Activated naive CD4-positive, alpha-beta T cell treated with anti-CD3 and anti-CD28 coated beads, Interleukin-2, amount 10 ng/mL, durations not matched to agents 7 days and 5 days (primary cell): ENCODE data around the gene NXPH1.

Source experiments
- CTCF ChIA-PET: fragments of 350-600 bp; sonication (Branson Sonifier 250); formaldehyde crosslinking; loops from one replicate; lab custom pipeline; 2021; ENCODE audit warnings: antibody characterized with exemption; lab: Charles Lee
- DNase-seq: peaks from one replicate; pipeline ENCODE4 v3.0.0-alpha.2; 2020
- H3K27ac Mint-ChIP-seq: one replicate; pipeline ENCODE4 v1.8.0; 2021; ENCODE audit warnings: mild to moderate bottlenecking, moderate library complexity, mixed read lengths
- H3K27me3 Mint-ChIP-seq: one replicate; pipeline ENCODE4 v1.8.0; 2021; ENCODE audit warnings: mild to moderate bottlenecking, mixed read lengths
- H3K36me3 Mint-ChIP-seq: one replicate; pipeline ENCODE4 v1.8.0; 2021; ENCODE audit warnings: mixed read lengths
- H3K4me1 Mint-ChIP-seq: one replicate; pipeline ENCODE4 v1.8.0; 2021; ENCODE audit warnings: mixed read lengths
- H3K4me3 Mint-ChIP-seq: one replicate; pipeline ENCODE4 v1.8.0; 2021; ENCODE audit warnings: mild to moderate bottlenecking, moderate library complexity, mixed read lengths
- H3K9me3 Mint-ChIP-seq: one replicate; pipeline ENCODE4 v1.8.0; 2021; ENCODE audit warnings: mixed read lengths

The NXPH1 gene

DNA sequence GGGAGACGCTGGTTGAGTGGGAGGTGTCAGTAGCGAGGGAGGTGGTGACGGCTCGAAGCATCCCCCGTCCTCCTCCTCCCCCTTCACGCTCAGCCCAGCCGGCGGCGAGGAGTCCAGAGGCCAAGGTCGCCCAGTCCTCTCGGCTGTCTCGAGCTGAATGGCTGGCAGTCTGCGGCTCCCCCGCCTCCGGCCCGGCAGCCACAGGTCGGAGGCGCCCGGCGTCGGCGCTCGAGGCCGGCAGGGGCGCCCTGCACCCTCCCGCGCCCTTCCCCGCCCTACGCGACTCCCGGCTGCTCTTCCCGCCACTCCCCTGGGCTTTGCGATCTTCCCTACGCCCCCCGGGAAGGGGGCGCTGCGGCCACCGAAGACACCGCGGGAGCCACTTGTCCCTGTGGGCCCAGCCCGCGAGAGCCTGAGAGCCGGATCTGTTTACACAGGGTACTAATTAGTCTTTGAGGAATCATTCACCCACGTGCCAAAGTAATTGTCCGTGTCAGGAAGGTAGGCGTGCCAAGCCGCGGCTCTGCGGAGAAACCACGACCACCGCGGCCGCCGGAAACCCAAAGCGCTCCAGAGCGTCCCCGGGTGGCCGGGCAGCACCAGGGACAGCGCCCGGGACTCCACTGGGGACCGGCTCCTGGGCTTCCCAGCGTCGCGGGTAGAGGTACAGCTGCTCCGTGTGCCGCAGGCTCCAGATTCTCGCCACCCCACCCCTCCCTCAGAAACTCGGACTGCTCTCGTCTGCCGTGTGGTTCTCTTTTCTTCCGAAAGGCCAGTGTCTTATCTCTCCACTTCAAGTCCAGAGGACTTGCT is at the start of gene NXPH1:
Gene NXPH1, plus strand, starts transcription at position 133 of the 813 bp plus-strand sequence.
- H3K36me3 Mint-ChIP-seq, result peaks cover 2% of the 10 kb centered on the region
- H3K4me1 Mint-ChIP-seq, result peaks cover 10% of the 10 kb centered on the region
- peak; percentile 33 for DNase-seq
- CTCF ChIA-PET, result interaction anchor here (1.3 kb wide), 1 partner anchor 11 kb away, joined by 3 read pairs; no protein-coding TSS in a partner anchor
- peaks cover 71% of the 10 kb centered on the region for H3K27me3 Mint-ChIP-seq
- no peaks in the 10 kb centered on the region for H3K9me3 Mint-ChIP-seq
- no peak within 1 kb of the TSS for H3K4me3 Mint-ChIP-seq
- peak within 1 kb of the TSS; percentile 39 for H3K27ac Mint-ChIP-seq

DNA sequence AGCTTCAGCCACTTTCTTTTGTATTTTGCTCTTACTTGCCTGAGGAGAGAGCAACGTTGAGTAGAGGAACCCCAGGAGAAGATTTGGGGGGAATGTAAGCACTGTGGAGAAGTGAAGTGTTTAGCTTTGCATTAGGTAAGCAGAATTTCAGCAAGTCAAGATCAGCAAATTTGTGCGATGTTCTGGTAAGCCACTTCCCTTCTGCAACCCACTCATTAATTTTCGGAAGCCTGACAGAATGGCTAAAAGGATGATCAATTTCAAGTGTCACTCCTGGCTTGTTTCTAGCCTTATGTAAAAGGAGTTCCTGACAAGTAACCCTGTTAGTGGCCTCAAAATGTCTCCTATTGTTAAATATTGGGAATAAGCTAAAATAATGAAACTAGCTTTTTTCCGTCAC is 48.5 kb upstream of the NXPH1 start:
- H3K4me3 Mint-ChIP-seq, result no peak overlapping the region
- peaks cover 4% of the 10 kb centered on the region for H3K27me3 Mint-ChIP-seq
- H3K9me3 Mint-ChIP-seq, result no peaks in the 10 kb centered on the region
- H3K4me1 Mint-ChIP-seq, result peaks cover 11% of the 10 kb centered on the region
- H3K27ac Mint-ChIP-seq, result no peak overlapping the region
- DNase-seq, result no peak
- CTCF ChIA-PET, result no interaction called here
- no peaks in the 10 kb centered on the region for H3K36me3 Mint-ChIP-seq

DNA sequence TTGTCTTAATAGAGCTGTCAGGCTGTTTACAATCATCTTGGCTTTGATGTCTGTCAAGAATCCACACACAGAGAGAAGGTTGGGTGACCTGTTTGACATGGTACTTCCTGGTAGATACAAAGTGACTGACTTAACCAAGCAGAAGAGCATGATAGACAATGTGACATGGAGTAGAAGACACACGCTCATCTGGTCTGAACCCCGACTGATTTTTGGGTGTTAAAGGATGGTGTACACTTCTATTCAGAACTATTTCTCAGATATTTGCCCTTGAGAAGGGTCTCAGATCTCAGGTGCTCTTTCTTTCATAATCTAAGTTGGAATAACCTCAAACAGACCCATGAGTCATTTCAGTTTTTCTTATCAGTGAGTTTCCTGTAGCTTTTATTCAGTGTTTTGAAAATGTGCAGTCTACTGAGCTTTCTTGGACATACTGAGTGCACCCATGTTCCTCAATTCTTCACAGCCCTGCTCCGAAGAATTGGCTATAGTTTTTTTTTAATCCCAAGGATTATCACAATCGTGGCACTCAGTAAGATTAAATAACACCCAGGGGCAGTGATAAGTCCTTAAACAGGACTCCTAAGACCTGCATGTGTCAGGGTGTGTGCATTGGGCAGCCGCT is 46.4 kb upstream of the NXPH1 start:
- Mint-ChIP-seq H3K4me1 (peaks cover 11% of the 10 kb centered on the region), H3K36me3 (no peaks in the 10 kb centered on the region), H3K4me3 (no peak overlapping the region), H3K27ac (no peak overlapping the region), H3K27me3 (peaks cover 4% of the 10 kb centered on the region), H3K9me3 (no peaks in the 10 kb centered on the region)
- CTCF ChIA-PET, result no interaction called here
- DNase-seq, result no peak

DNA sequence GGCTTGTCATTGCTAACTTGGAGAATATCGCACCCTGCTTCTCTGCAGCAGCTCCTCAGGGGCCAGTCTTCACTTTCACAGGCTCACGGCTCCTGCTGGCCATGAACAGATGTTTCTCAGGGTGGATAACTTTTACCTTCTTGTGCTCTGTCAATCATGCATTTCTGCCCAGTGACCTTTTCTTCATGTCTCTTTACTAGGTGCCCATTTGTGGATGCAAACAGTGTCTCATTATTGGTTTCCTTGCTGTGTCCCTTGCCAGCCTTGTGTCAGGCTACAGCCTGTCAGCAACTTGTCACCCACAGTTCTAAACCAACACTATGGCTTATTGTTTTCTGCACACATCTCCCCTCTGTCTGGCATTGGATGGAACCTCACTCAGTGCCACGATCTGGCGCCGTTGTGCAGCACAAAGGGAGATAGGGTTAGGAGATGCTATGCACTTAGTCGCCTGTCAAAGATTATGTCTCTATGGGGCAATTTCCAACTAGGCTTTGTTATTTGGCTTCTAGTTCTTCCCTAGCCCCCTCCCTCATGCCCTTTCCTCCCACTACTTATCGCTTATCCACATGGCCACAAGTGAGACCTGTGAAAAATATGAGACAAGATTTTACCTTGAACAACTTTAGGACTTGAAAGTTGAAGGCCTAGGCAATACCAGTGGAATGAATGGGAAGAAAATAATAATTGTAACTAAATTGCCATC is 45.7 kb upstream of the NXPH1 start:
- Mint-ChIP-seq H3K4me3 (no peak overlapping the region), H3K27me3 (peaks cover 4% of the 10 kb centered on the region), H3K4me1 (peaks cover 11% of the 10 kb centered on the region), H3K36me3 (no peaks in the 10 kb centered on the region), H3K9me3 (no peaks in the 10 kb centered on the region), H3K27ac (no peak overlapping the region)
- no peak for DNase-seq
- CTCF ChIA-PET, result no interaction called here

DNA sequence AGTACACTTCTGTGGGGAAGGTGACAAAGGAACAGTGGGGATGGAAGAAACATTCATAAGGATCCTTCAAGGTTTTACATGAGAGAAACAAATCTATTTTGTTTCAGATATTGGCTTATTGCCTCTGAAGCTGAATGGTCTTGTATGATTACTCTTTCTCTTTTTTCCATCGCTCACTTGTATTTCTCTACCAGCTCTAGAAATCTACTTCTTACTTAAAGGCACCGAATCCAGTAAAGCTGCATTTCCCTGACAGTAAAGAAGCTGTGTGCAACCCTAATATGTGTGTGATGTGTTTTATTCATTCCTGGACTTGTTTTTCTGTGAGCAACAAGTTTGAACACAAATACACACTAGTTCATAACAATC is 45.2 kb upstream of the NXPH1 start:
- no peaks in the 10 kb centered on the region for H3K9me3 Mint-ChIP-seq
- DNase-seq, result no peak
- H3K27ac Mint-ChIP-seq, result no peak overlapping the region
- H3K27me3 Mint-ChIP-seq, result peaks cover 4% of the 10 kb centered on the region
- CTCF ChIA-PET, result no interaction called here
- no peak overlapping the region for H3K4me3 Mint-ChIP-seq
- H3K36me3 Mint-ChIP-seq, result no peaks in the 10 kb centered on the region
- H3K4me1 Mint-ChIP-seq, result peaks cover 11% of the 10 kb centered on the region

DNA sequence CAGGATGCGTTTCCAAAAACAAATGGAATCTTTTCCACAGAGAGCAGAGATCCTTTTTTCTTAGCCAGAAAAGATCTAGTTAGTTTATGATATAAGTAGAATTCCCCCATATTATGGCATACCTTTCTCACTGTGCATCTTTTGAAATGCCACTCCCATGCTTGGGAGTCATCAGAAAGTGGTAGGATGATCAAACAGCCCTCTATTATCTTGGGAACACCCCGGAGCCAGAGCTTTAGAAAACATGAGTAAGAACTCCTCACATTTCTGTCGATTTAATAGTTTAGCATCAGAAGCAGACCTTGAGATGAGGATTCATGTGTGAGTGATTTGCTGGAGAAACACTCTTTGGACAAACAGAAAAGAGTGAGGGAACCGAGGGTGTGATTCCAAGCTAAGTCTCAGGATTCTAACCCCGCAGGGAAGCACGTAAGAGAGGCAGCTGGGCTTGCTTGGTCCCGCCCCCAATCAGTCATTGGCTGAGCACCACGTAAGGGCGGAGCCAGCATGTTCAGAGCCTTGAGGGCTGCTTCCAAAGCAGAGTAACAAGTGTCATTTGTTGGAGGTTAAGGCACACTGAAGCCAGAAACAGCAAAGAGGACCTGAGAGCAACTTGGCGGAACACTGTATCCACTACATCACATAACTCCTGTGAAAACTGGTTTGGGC is 43.7 kb upstream of the NXPH1 start:
- no peak overlapping the region for H3K27ac Mint-ChIP-seq
- CTCF ChIA-PET, result no interaction called here
- H3K27me3 Mint-ChIP-seq, result peaks cover 4% of the 10 kb centered on the region
- no peaks in the 10 kb centered on the region for H3K36me3 Mint-ChIP-seq
- peaks cover 11% of the 10 kb centered on the region for H3K4me1 Mint-ChIP-seq
- no peaks in the 10 kb centered on the region for H3K9me3 Mint-ChIP-seq
- DNase-seq, result no peak
- H3K4me3 Mint-ChIP-seq, result no peak overlapping the region

DNA sequence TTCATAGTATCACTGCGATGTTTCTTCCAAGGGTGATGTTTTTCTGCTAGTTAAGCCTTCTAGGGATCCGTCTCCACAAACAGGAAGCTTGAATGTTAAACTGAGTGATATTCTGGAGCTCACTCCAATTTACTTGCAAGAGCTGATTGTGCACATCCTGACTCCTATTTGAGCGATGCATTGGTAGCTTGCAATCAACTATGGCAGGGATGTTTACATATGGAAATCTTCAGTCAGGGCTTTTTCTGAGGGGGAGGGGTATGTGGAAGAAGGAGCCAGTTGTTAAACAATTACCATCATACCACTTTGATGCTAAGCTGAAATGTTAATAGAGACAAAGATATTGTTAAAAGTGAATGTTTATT is 43.2 kb upstream of the NXPH1 start:
- Mint-ChIP-seq H3K36me3 (no peaks in the 10 kb centered on the region), H3K27me3 (peaks cover 4% of the 10 kb centered on the region)

DNA sequence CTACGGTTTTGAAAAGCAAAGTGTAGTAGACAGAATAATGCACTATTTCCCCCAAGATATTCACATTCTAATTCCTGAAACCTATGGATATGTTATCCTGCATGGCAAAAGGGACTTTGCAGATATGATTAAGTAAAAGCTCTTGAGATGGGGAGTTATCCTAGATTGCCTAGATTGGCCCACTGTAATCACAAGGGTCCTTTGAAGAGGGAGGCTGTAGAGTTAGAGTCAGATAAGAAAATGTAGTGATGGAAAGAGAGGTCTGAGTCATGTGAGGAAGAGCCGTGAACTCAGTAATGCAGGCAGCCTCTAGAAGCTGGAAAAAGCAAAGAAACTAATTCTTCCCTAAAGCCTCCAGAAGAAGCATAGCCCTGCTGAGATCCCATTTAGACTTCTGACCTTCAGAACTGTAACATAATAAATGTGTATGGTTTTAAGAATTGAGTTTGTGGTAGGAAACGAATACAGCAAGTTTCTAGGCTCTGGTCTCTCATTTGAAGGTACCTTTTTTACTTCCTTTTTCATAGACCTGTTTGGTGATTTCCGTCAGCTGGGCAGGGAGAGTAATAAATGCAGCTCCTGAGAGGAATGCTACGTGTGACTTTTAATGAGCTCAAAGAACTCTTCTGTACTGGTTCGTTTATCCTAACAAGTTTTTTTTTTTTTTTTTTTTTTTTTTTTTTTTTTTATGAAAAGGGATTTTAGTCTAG is 41.9 kb upstream of the NXPH1 start:
- no peak overlapping the region for H3K27ac Mint-ChIP-seq
- H3K4me3 Mint-ChIP-seq, result no peak overlapping the region
- no peak for DNase-seq
- H3K4me1 Mint-ChIP-seq, result peaks cover 11% of the 10 kb centered on the region
- peaks cover 4% of the 10 kb centered on the region for H3K27me3 Mint-ChIP-seq
- H3K36me3 Mint-ChIP-seq, result no peaks in the 10 kb centered on the region
- H3K9me3 Mint-ChIP-seq, result no peaks in the 10 kb centered on the region
- CTCF ChIA-PET, result interaction anchor here (0.5 to 0.6 kb wide), 2 partner anchors 28 to 547 kb away, joined by 3 to 4 read pairs; no protein-coding TSS in a partner anchor

More for the DNA sequence above, 43.2 kb upstream of the NXPH1 start:
- Mint-ChIP-seq H3K4me1 (peaks cover 11% of the 10 kb centered on the region), H3K9me3 (no peaks in the 10 kb centered on the region), H3K4me3 (no peak overlapping the region), H3K27ac (no peak overlapping the region)
- no peak for DNase-seq
- CTCF ChIA-PET, result no interaction called here

DNA sequence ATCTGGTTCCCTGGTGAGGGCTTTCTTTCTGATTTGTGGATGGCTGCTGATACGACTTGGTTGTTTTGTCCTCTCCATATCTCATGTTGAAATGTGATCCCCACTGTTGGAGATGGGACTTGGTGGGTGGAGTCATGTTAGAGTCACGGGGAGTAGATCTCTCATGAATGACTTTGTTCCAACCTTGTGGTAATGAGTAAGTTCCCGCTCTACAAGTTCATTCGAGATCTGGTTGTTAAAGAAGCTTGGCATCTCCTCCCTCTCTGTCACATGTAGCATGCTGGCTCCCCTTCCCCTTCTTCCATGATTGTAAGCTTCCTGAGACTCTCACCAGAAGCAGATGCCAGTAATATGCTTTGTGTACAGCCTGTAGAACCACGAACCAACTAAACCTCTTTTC is 37.1 kb upstream of the NXPH1 start:
- H3K9me3 Mint-ChIP-seq, result no peaks in the 10 kb centered on the region
- H3K27ac Mint-ChIP-seq, result no peak overlapping the region
- no peaks in the 10 kb centered on the region for H3K27me3 Mint-ChIP-seq
- DNase-seq, result no peak
- CTCF ChIA-PET, result no interaction called here
- H3K4me1 Mint-ChIP-seq, result no peaks in the 10 kb centered on the region
- no peak overlapping the region for H3K4me3 Mint-ChIP-seq
- H3K36me3 Mint-ChIP-seq, result no peaks in the 10 kb centered on the region

DNA sequence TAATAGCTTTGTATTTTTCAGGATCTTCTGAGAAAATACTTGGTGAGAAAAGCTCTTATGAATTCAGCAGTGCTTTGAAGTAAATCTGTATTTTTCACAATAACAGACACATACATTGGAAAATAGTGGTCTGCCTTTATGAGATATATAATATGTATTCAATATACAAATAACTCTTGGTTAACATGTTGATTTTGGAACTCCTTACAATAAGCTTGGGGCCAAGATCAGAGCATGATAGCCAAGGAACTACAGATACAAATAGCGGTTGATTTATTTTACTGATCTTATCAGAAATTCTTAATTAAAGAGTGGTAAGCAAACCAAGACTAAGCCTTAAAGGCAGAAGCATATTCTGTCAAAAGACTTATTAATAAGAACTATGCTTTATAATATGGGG is 24.5 kb upstream of the NXPH1 start:
- H3K27me3 Mint-ChIP-seq, result peaks cover 5% of the 10 kb centered on the region
- DNase-seq, result no peak
- no peaks in the 10 kb centered on the region for H3K4me1 Mint-ChIP-seq
- CTCF ChIA-PET, result no interaction called here
- H3K27ac Mint-ChIP-seq, result no peak overlapping the region
- no peaks in the 10 kb centered on the region for H3K9me3 Mint-ChIP-seq
- no peak overlapping the region for H3K4me3 Mint-ChIP-seq
- H3K36me3 Mint-ChIP-seq, result no peaks in the 10 kb centered on the region

DNA sequence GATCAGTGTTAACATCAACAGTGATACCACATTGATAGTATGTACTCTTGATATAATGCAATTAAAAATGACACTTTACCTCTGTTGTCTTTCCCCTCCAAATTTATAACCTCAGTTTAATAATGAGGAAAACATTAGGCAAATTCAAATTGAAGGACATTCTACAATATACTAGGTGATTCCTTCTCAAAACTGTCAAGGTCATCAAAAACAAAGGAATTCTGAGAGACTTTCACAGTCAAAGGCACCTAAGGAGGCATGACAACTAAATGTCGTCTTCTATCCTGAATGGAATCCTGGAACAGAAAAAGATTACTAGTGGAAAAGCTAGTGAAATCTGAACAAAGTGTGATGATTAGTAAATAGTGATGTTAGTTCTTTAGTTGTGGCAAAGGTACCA is 22.3 kb upstream of the NXPH1 start:
- no peaks in the 10 kb centered on the region for H3K9me3 Mint-ChIP-seq
- no peak overlapping the region for H3K27ac Mint-ChIP-seq
- CTCF ChIA-PET, result no interaction called here
- no peak for DNase-seq
- no peaks in the 10 kb centered on the region for H3K36me3 Mint-ChIP-seq
- H3K4me1 Mint-ChIP-seq, result no peaks in the 10 kb centered on the region
- H3K4me3 Mint-ChIP-seq, result no peak overlapping the region
- peaks cover 5% of the 10 kb centered on the region for H3K27me3 Mint-ChIP-seq

DNA sequence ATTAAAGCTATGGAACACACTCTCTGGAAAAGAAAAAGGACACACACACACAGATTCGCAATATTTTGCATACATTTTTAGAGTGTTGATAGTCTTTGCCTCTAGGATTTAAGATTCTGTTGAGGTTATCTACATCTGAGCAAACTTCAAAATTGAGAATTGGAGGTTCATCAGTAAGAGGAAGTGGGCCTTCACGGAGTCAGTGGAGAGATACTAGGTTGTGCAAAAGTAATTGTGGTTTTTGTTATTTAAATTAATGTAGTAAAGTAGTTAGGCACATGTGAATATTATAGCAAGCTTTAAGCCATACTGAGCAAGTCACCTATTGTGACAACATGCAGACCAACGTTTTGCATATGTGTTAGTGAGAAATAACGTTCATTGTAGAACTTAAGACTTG is 19.8 kb upstream of the NXPH1 start:
- Mint-ChIP-seq H3K27me3 (peaks cover 5% of the 10 kb centered on the region), H3K27ac (no peak overlapping the region), H3K36me3 (no peaks in the 10 kb centered on the region), H3K4me1 (no peaks in the 10 kb centered on the region), H3K9me3 (no peaks in the 10 kb centered on the region), H3K4me3 (no peak overlapping the region)
- CTCF ChIA-PET, result interaction anchor here (0.8 kb wide), 1 partner anchor 118 kb away, joined by 3 read pairs; no protein-coding TSS in a partner anchor
- no peak for DNase-seq

DNA sequence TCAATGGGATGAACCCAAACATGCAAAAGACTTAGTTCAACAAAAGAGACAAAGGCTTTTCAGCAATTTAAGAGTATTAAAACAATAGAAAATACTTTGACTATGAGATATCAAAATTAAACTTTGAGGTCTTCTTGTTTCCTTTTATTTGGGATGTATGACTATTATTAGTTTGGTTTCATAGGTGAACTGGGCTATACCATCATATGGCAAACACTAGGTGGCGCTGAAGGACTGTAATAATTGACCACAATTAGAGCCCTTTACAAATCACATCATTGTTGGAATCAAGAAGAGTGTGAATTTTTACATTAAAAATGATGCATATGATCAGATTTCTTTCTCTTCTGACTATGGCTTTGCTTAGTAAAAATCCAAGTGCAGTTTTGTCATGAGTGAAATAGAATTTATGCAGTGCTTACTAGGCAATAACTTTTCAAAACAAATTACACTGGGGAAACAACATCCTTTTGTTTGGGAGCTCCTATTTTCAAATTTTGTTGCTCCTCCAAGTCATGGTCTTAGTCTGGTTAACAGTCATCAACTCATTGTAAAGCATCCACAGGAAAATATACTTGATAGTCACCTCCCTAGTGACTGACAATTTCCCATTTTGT is 14.7 kb upstream of the NXPH1 start:
- DNase-seq, result peak; percentile 54
- CTCF ChIA-PET, result interaction anchor here (1.0 to 1.4 kb wide), 4 partner anchors 27 to 1994 kb away, joined by 4 to 6 read pairs (median 5); no protein-coding TSS in a partner anchor
- no peaks in the 10 kb centered on the region for H3K9me3 Mint-ChIP-seq
- H3K27me3 Mint-ChIP-seq, result no peaks in the 10 kb centered on the region
- no peak overlapping the region for H3K27ac Mint-ChIP-seq
- H3K4me3 Mint-ChIP-seq, result no peak overlapping the region
- H3K4me1 Mint-ChIP-seq, result no peaks in the 10 kb centered on the region
- H3K36me3 Mint-ChIP-seq, result no peaks in the 10 kb centered on the region
